OCI-LY7 (cell line): ENCODE data around the gene DIP2C.

Experiments
- CTCF ChIP-seq: fragments of 200-600 bp; sonication (generic); conservative IDR thresholded peaks from 2 replicates; pipeline ENCODE4 v1.5.1; 2014; ENCODE audit warnings: mild to moderate bottlenecking, antibody characterized with exemption, low read length, moderate library complexity, mixed read lengths
- EZH2phosphoT487 ChIP-seq: fragments of 200-600 bp; sonication (generic); IDR thresholded peaks from 2 replicates; pipeline ENCODE4 v1.6.1; 2018; ENCODE audit warnings: low read depth, borderline replicate concordance, mild to moderate bottlenecking, mixed run types, antibody characterized with exemption, low read length, moderate library complexity, mixed read lengths

- no peak for TF ChIP-seq CTCF
- TF ChIP-seq EZH2phosphoT487: no peak
Observed at GRCh38 chr10:686155-686931, 3.1 kb downstream of the DIP2C start.
